DLD1 (cell line): ENCODE results near the gene NHLH1.

ENCODE experiments used
- in situ Hi-C: cut with HindIII; loops from 2 replicates; pipeline ENCODE4 v1.10.0; 2017; ENCODE audit warnings: low sequenced_read_pairs

The NHLH1 gene

GRCh38 chr1:160366731-160367515 is at the start of gene NHLH1:
NHLH1 (plus strand) TSS chr1:160367071; CDS start chr1:160370732, 3,661 bp downstream.
- in situ Hi-C loops, result no loop called here

- in situ Hi-C loops, result no loop called here
Observed at GRCh38 chr1:160322831-160323230, 44.0 kb upstream of the NHLH1 start.

GRCh38 chr1:160325252-160325651 is 41.6 kb upstream of the NHLH1 start:
- in situ Hi-C loops, result no loop called here

- in situ Hi-C loops, result no loop called here
Observed at GRCh38 chr1:160326418-160326817, 40.5 kb upstream of the NHLH1 start.

- in situ Hi-C loops, result no loop called here
Observed at GRCh38 chr1:160328184-160328583, 38.7 kb upstream of the NHLH1 start.

GRCh38 chr1:160330119-160330518 is 36.8 kb upstream of the NHLH1 start:
- in situ Hi-C loops, result no loop called here

GRCh38 chr1:160332516-160332915 is 34.4 kb upstream of the NHLH1 start:
- in situ Hi-C loops, result no loop called here

GRCh38 chr1:160338580-160338979 is 28.3 kb upstream of the NHLH1 start:
- in situ Hi-C loops, result no loop called here

GRCh38 chr1:160340146-160340545 is 26.7 kb upstream of the NHLH1 start:
- in situ Hi-C loops, result no loop called here

- in situ Hi-C loops, result no loop called here
Observed at GRCh38 chr1:160340866-160341265, 26.0 kb upstream of the NHLH1 start.

- in situ Hi-C loops, result no loop called here
Observed at GRCh38 chr1:160342526-160342925, 24.3 kb upstream of the NHLH1 start.

GRCh38 chr1:160342953-160343869 is 23.7 kb upstream of the NHLH1 start, which contains the start of the genes COPA and NCSTN:
COPA (minus strand) TSS chr1:160343250; CDS start chr1:160343170, 80 bp downstream.
NCSTN (plus strand) TSS chr1:160343383; CDS start chr1:160343397, 14 bp downstream.
- in situ Hi-C loops, result no loop called here

GRCh38 chr1:160344241-160344640 is 22.6 kb upstream of the NHLH1 start:
- in situ Hi-C loops, result no loop called here

GRCh38 chr1:160344936-160345335 is 21.9 kb upstream of the NHLH1 start:
- in situ Hi-C loops, result no loop called here

- in situ Hi-C loops, result no loop called here
Observed at GRCh38 chr1:160346463-160346862, 20.4 kb upstream of the NHLH1 start.

GRCh38 chr1:160346958-160347357 is 19.9 kb upstream of the NHLH1 start:
- in situ Hi-C loops, result no loop called here

GRCh38 chr1:160351629-160352028 is 15.2 kb upstream of the NHLH1 start:
- in situ Hi-C loops, result no loop called here

- in situ Hi-C loops, result no loop called here
Observed at GRCh38 chr1:160352555-160352954, 14.3 kb upstream of the NHLH1 start.

- in situ Hi-C loops, result no loop called here
Observed at GRCh38 chr1:160353223-160353622, 13.6 kb upstream of the NHLH1 start.

- in situ Hi-C loops, result no loop called here
Observed at GRCh38 chr1:160354388-160354985, 12.4 kb upstream of the NHLH1 start.

- in situ Hi-C loops, result no loop called here
Observed at GRCh38 chr1:160357286-160358002, 9.4 kb upstream of the NHLH1 start.
